Tibial artery (tissue), 4 donors: Measurements from ENCODE around the gene FADD.

ENCODE experiments used
- DNase-seq, 2 donors: peaks; one replicate each; pipeline ENCODE4 v3.0.0-alpha.2; 2019
- H3K27ac ChIP-seq, 2 donors: fragments of 200-600 bp; sonication (generic) in 1 of 2; 1 replicate in 1 of 2; 2 replicates in 1 of 2; pipeline ENCODE4 v1.5.1; 2018 to 2019; ENCODE audit warnings: mild to moderate bottlenecking in 1 of 2
- H3K27me3 ChIP-seq, 2 donors: fragments of 200-600 bp; sonication (generic) in 1 of 2; one replicate each; pipeline versions ENCODE4 v1.5.1 to v1.6.0; 2016 to 2019
- H3K36me3 ChIP-seq, 3 donors: fragments of 200-600 bp; sonication (generic) in 2 of 3; one replicate each; pipeline ENCODE4 v1.5.1; 2016 to 2019; ENCODE audit warnings: mild to moderate bottlenecking in 2 of 3
- H3K4me1 ChIP-seq, 4 donors: fragments of 200-600 bp; sonication (generic) in 2 of 4; 1 replicate in 3 of 4; 2 replicates in 1 of 4; pipeline ENCODE4 v1.5.1; 2016 to 2019
- H3K4me3 ChIP-seq, 2 donors: fragments of 200-600 bp; sonication (generic) in 1 of 2; 1 replicate in 1 of 2; 2 replicates in 1 of 2; pipeline ENCODE4 v1.5.1; 2018 to 2019; ENCODE audit warnings: mild to moderate bottlenecking in 2 of 2
- H3K9me3 ChIP-seq, 3 donors: fragments of 200-600 bp; sonication (generic) in 1 of 3; one replicate each; pipeline ENCODE4 v1.5.1; 2016 to 2019
- CTCF ChIP-seq, 2 experiments: fragments of 200-600 bp in 1 of 2; fragments of 450-650 bp in 1 of 2; IDR thresholded peaks; one replicate each; pipeline ENCODE4 v1.5.1; 2017 to 2019; ENCODE audit warnings: antibody characterized with exemption in 2 of 2, mild to moderate bottlenecking in 1 of 2, moderate library complexity in 1 of 2
- intact Hi-C: fragments of 100-400 bp; cut with DNase I; formaldehyde crosslinking; loops from one replicate; pipeline ENCODE4 v1.15.0; 2023; ENCODE audit warnings: low total_unique reads

Gene FADD

GRCh38 chr11:70202920-70203750 lies at the start of gene FADD:
TSS of gene FADD (plus strand) at chr11:70203296. CDS start at chr11:70203460, 164 bp downstream.
- DNase-seq = peak; percentile 85 to 94
- Histone ChIP-seq H3K36me3 (peaks cover 17 to 32% (median 29%) of the 10 kb centered on the region in 3 donors), H3K4me1 (peaks cover 0 to 26% (median 18%) of the 10 kb centered on the region in 4 donors), H3K9me3 (no peaks in the 10 kb centered on the region), H3K4me3 (peak within 1 kb of the TSS; percentile 94 to 100), H3K27me3 (peaks cover 0 to 4% of the 10 kb centered on the region in 2 donors), H3K27ac (peak within 1 kb of the TSS; percentile 85 to 95)
- peak in 1 of 2 experiments; percentile 13 for TF ChIP-seq CTCF (IDR thresholded peaks at IDR 0.05)
- intact Hi-C loops = loop anchor here (10.0 kb wide), 1 partner anchor 72 kb away; the partner anchor contains the start of gene PPFIA1

- Histone ChIP-seq H3K9me3 (no peaks in the 10 kb centered on the region), H3K4me1 (peaks cover 0 to 30% (median 6%) of the 10 kb centered on the region in 4 donors), H3K27ac (no peak overlapping the region), H3K36me3 (peaks cover 18 to 60% (median 50%) of the 10 kb centered on the region in 3 donors), H3K4me3 (no peak overlapping the region), H3K27me3 (no peaks in the 10 kb centered on the region)
- intact Hi-C loops = no loop called here
- no peak for TF ChIP-seq CTCF (IDR thresholded peaks at IDR 0.05)
- DNase-seq = no peak
Measured at GRCh38 chr11:70155386-70155785, 47.7 kb upstream of the FADD start.

GRCh38 chr11:70156291-70157037 lies 46.6 kb upstream of the FADD start:
- H3K36me3 ChIP-seq = peaks cover 23 to 60% (median 41%) of the 10 kb centered on the region in 3 donors
- no peak for TF ChIP-seq CTCF (IDR thresholded peaks at IDR 0.05)
- H3K27me3 ChIP-seq = no peaks in the 10 kb centered on the region
- no peaks in the 10 kb centered on the region for H3K9me3 ChIP-seq
- intact Hi-C loops = no loop called here
- H3K4me1 ChIP-seq = peaks cover 0 to 33% (median 6%) of the 10 kb centered on the region in 4 donors
- no peak overlapping the region for H3K27ac ChIP-seq
- H3K4me3 ChIP-seq = no peak overlapping the region
- DNase-seq = no peak

GRCh38 chr11:70158201-70158600 lies 44.9 kb upstream of the FADD start:
- Histone ChIP-seq H3K27ac (no peak overlapping the region), H3K36me3 (peaks cover 23 to 62% (median 41%) of the 10 kb centered on the region in 3 donors), H3K4me1 (peaks cover 0 to 33% (median 6%) of the 10 kb centered on the region in 4 donors), H3K9me3 (no peaks in the 10 kb centered on the region), H3K27me3 (no peaks in the 10 kb centered on the region), H3K4me3 (no peak overlapping the region)
- intact Hi-C loops = no loop called here
- no peak for DNase-seq
- TF ChIP-seq CTCF (IDR thresholded peaks at IDR 0.05) = peak; percentile 34 to 36

GRCh38 chr11:70158757-70159389 lies 44.2 kb upstream of the FADD start:
- intact Hi-C loops = no loop called here
- peak overlapping the region in 1 of 2 donors; percentile 36 for H3K27ac ChIP-seq
- TF ChIP-seq CTCF (IDR thresholded peaks at IDR 0.05) = no peak
- peaks cover 16 to 62% (median 42%) of the 10 kb centered on the region in 3 donors for H3K36me3 ChIP-seq
- H3K27me3 ChIP-seq = no peaks in the 10 kb centered on the region
- no peak overlapping the region for H3K4me3 ChIP-seq
- H3K4me1 ChIP-seq = peaks cover 0 to 33% (median 6%) of the 10 kb centered on the region in 4 donors
- DNase-seq = no peak
- H3K9me3 ChIP-seq = no peaks in the 10 kb centered on the region
